Brain microvascular endothelial cell (primary cell): ENCODE results near the gene CXorf38.
A peak's percentile ranks its signal among the peaks of the same experiment; 100 is the strongest.
"Not testable (repeated sequence)": the region's sequence is repeated elsewhere in the genome, so short reads cannot be mapped to it uniquely, and the experiment has no call there.

Experiments
- DNase-seq: peaks from one replicate; pipeline ENCODE4 v3.0.0-alpha.2; 2020
- H3K27ac ChIP-seq: fragments of 250-450 bp; sonication (Bioruptor Pico); 2 replicates; pipeline ENCODE4 v1.5.1; 2020; ENCODE audit warnings: mild to moderate bottlenecking, moderate library complexity
- H3K27me3 ChIP-seq: fragments of 250-450 bp; sonication (Bioruptor Pico); replicated peaks from 2 replicates; pipeline ENCODE4 v1.5.1; 2020; ENCODE audit warnings: mild to moderate bottlenecking
- H3K36me3 ChIP-seq: fragments of 250-450 bp; sonication (Bioruptor Pico); replicated peaks from 2 replicates; pipeline ENCODE4 v1.5.1; 2020; ENCODE audit warnings: mild to moderate bottlenecking
- H3K4me3 ChIP-seq: 2 replicates; pipeline ENCODE4 v1.5.1; 2011; ENCODE audit warnings: low read depth, mild to moderate bottlenecking, control low read depth, low read length, moderate library complexity
- CTCF ChIP-seq: IDR thresholded peaks from 2 replicates; pipeline ENCODE4 v1.5.1; 2011; ENCODE audit warnings: low read depth, mild to moderate bottlenecking, moderate library complexity, low read length, control low read depth, inconsistent platforms; ENCODE audit errors: missing control alignments
- in situ Hi-C: cut with HindIII; loops from 2 replicates; pipeline ENCODE4 v1.10.0; 2017; ENCODE audit warnings: low sequenced_read_pairs, low pct_ligation_motif_present

CXorf38 gene

GRCh38 chrX:40607381-40607780 is 40.0 kb downstream of the CXorf38 start:
- in situ Hi-C loops = no loop called here
- Histone ChIP-seq H3K4me3 (no peak overlapping the region), H3K36me3 (no peaks in the 10 kb centered on the region), H3K27me3 (no peaks in the 10 kb centered on the region), H3K27ac (no peak overlapping the region)
- no peak for DNase-seq
- TF ChIP-seq CTCF = no peak

GRCh38 chrX:40603446-40603845 is 43.9 kb downstream of the CXorf38 start:
- Histone ChIP-seq H3K27me3 (no peaks in the 10 kb centered on the region), H3K4me3 (no peak overlapping the region), H3K27ac (no peak overlapping the region), H3K36me3 (no peaks in the 10 kb centered on the region)
- in situ Hi-C loops = no loop called here
- no peak for TF ChIP-seq CTCF
- no peak for DNase-seq

- H3K4me3 ChIP-seq, in situ Hi-C loops, DNase-seq, H3K36me3 ChIP-seq, H3K27me3 ChIP-seq, H3K27ac ChIP-seq: not testable (repeated sequence)
Measured at GRCh38 chrX:40589616-40590321, 57.6 kb downstream of the CXorf38 start.

GRCh38 chrX:40587623-40588022 is 59.7 kb downstream of the CXorf38 start:
- H3K36me3 ChIP-seq, H3K27me3 ChIP-seq, in situ Hi-C loops, DNase-seq, H3K27ac ChIP-seq, H3K4me3 ChIP-seq: not testable (repeated sequence)

- Histone ChIP-seq H3K27ac (no peak overlapping the region), H3K36me3 (no peaks in the 10 kb centered on the region), H3K27me3 (no peaks in the 10 kb centered on the region), H3K4me3 (no peak overlapping the region)
- no peak for DNase-seq
- in situ Hi-C loops = no loop called here
- TF ChIP-seq CTCF = no peak
Measured at GRCh38 chrX:40582811-40583210, 64.5 kb downstream of the CXorf38 start.

GRCh38 chrX:40582178-40582577 is 65.2 kb downstream of the CXorf38 start:
- in situ Hi-C loops, H3K36me3 ChIP-seq, H3K27ac ChIP-seq, H3K4me3 ChIP-seq, H3K27me3 ChIP-seq, DNase-seq: not testable (repeated sequence)

- Histone ChIP-seq H3K27ac (peak overlapping the region; percentile 68), H3K27me3 (no peaks in the 10 kb centered on the region), H3K4me3 (peak overlapping the region; percentile 79), H3K36me3 (no peaks in the 10 kb centered on the region)
- DNase-seq = peak; percentile 1
- in situ Hi-C loops = no loop called here
- no peak for TF ChIP-seq CTCF
Measured at GRCh38 chrX:40581336-40581920, 65.9 kb downstream of the CXorf38 start.
